ENCODE measurements around the gene P4HB.

- TF ChIP-seq CTCF (IDR thresholded peaks at IDR 0.05) (no peak), POLR2A (IDR thresholded peaks at IDR 0.05) (no peak)
Observed at GRCh38 chr17:81849457-81849856, 10.9 kb downstream of the P4HB start.
